GM12865 (cell line): ENCODE data around the gene UGT2B10.

ENCODE experiments used
- DNase-seq: peaks from one replicate; pipeline ENCODE4 v3.0.0; 2010; ENCODE audit warnings: low read depth
- H3K4me3 ChIP-seq: 2 replicates; pipeline ENCODE4 v1.5.1; 2011; ENCODE audit warnings: mild to moderate bottlenecking, low read depth, low read length, control low read depth
- CTCF ChIP-seq: IDR thresholded peaks from 2 replicates; pipeline ENCODE4 v1.5.1; 2011; ENCODE audit warnings: low read length, control low read depth, low read depth, inconsistent platforms; ENCODE audit not compliant: insufficient read depth; ENCODE audit errors: missing control alignments

The UGT2B10 gene

GRCh38 chr4:68871809-68872642, 56.2 kb downstream of the UGT2B10 start:
- TF ChIP-seq CTCF = no peak
- no peak overlapping the region for H3K4me3 ChIP-seq
- DNase-seq = no peak

GRCh38 chr4:68872643-68873502, 57.1 kb downstream of the UGT2B10 start:
- no peak overlapping the region for H3K4me3 ChIP-seq
- no peak for TF ChIP-seq CTCF
- no peak for DNase-seq

GRCh38 chr4:68874507-68874906, 58.7 kb downstream of the UGT2B10 start:
- no peak overlapping the region for H3K4me3 ChIP-seq
- no peak for TF ChIP-seq CTCF
- DNase-seq = no peak

GRCh38 chr4:68877555-68877954, 61.8 kb downstream of the UGT2B10 start:
- TF ChIP-seq CTCF = no peak

GRCh38 chr4:68878048-68878447, 62.3 kb downstream of the UGT2B10 start:
- no peak overlapping the region for H3K4me3 ChIP-seq
- no peak for DNase-seq
- TF ChIP-seq CTCF = no peak

More at GRCh38 chr4:68877555-68877954, 61.8 kb downstream of the UGT2B10 start:
- DNase-seq = no peak
- H3K4me3 ChIP-seq = no peak overlapping the region
